Mucosa of descending colon (tissue), 3 donors: ENCODE data around the gene CARD19. TPM values are rescaled to one million over a fixed set of nuclear protein-coding genes. Genes with fewer than 3 reads are reported as not detected.
A peak's percentile ranks its signal among the peaks of the same experiment; 100 is the strongest.

Source experiments
- ATAC-seq: fragments of 200-7000 bp; cut with Tn5 transposase; one replicate; pipeline ENCODE4 v1.9.1; 2020; ENCODE audit warnings: mild to moderate bottlenecking, moderate library complexity
- DNase-seq, 3 donors: peaks; one replicate each; pipeline ENCODE4 v3.0.0-alpha.2; 2020
- H3K36me3 ChIP-seq: fragments of 200-600 bp; one replicate; pipeline ENCODE4 v1.8.0; 2021; ENCODE audit warnings: low read depth, mild to moderate bottlenecking
- H3K4me1 ChIP-seq: fragments of 200-600 bp; one replicate; pipeline ENCODE4 v1.8.0; 2021; ENCODE audit warnings: low read depth, mild to moderate bottlenecking
- H3K4me3 ChIP-seq: fragments of 200-600 bp; one replicate; pipeline ENCODE4 v1.8.0; 2021; ENCODE audit warnings: mild to moderate bottlenecking
- H3K9me3 ChIP-seq: fragments of 200-600 bp; one replicate; pipeline ENCODE4 v1.8.0; 2021; ENCODE audit warnings: mild to moderate bottlenecking
- intact Hi-C, 2 donors: fragments of 100-400 bp; cut with DNase I in 1 of 2; cut with micrococcal nuclease in 1 of 2; formaldehyde crosslinking; loops; one replicate each; pipeline versions ENCODE4 v1.11.0 to v1.11.1; 2022; cut with DNase I, micrococcal nuclease
- total RNA-seq, 3 donors: library from RNA; stranded (reverse); fragmentation: NEBNext Ultra II Directional in 2 of 3; extraction: Animal tissue kit (Norgen Biotek cat#: 25700) in 2 of 3; gene quantifications; one replicate each; pipeline versions ENCODE4 v1.2.1 to v1.2.4, GENCODE V29; 2021 to 2023
- TF ChIP-seq, protein P1 (sequence below): fragments of 200-600 bp; IDR thresholded peaks from one replicate; pipeline ENCODE4 v1.8.0; 2022; ENCODE audit warnings: antibody characterized with exemption, mild to moderate bottlenecking
- donor health status: DM: no; HTN: no; CAD: no; lungs with moderate emphysema.
- donor health status: DM: no; HTN: no; CAD: no.
- donor health status: DM: no; HTN: yes; CAD: no.

CARD19 gene
- total RNA-seq, 3 donors from 2014 or later, result 39.1 to 47.8 (median 44.2) TPM

GRCh38 chr9:93121316-93122241 lies 25.6 kb downstream of the CARD19 start:
- H3K36me3 ChIP-seq, result no peaks in the 10 kb centered on the region

GRCh38 chr9:93122721-93123221 lies 26.8 kb downstream of the CARD19 start:
- ATAC-seq (no peak), DNase-seq (peak in 2 of 3 donors; percentile 18 to 44)
- Histone ChIP-seq H3K4me3 (no peak overlapping the region), H3K4me1 (no peaks in the 10 kb centered on the region), H3K36me3 (no peaks in the 10 kb centered on the region), H3K9me3 (no peaks in the 10 kb centered on the region)
- intact Hi-C loops, result no loop called here
- TF ChIP-seq, protein P1, sequence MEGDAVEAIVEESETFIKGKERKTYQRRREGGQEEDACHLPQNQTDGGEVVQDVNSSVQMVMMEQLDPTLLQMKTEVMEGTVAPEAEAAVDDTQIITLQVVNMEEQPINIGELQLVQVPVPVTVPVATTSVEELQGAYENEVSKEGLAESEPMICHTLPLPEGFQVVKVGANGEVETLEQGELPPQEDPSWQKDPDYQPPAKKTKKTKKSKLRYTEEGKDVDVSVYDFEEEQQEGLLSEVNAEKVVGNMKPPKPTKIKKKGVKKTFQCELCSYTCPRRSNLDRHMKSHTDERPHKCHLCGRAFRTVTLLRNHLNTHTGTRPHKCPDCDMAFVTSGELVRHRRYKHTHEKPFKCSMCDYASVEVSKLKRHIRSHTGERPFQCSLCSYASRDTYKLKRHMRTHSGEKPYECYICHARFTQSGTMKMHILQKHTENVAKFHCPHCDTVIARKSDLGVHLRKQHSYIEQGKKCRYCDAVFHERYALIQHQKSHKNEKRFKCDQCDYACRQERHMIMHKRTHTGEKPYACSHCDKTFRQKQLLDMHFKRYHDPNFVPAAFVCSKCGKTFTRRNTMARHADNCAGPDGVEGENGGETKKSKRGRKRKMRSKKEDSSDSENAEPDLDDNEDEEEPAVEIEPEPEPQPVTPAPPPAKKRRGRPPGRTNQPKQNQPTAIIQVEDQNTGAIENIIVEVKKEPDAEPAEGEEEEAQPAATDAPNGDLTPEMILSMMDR, result no peak

More at GRCh38 chr9:93121316-93122241, 25.6 kb downstream of the CARD19 start:
- intact Hi-C loops, result no loop called here
- no peaks in the 10 kb centered on the region for H3K9me3 ChIP-seq
- ATAC-seq (no peak), DNase-seq (peak in 2 of 3 donors; percentile 21 to 46)
- H3K4me1 ChIP-seq, result no peaks in the 10 kb centered on the region
- TF ChIP-seq, protein P1, result no peak
- no peak overlapping the region for H3K4me3 ChIP-seq

DNA sequence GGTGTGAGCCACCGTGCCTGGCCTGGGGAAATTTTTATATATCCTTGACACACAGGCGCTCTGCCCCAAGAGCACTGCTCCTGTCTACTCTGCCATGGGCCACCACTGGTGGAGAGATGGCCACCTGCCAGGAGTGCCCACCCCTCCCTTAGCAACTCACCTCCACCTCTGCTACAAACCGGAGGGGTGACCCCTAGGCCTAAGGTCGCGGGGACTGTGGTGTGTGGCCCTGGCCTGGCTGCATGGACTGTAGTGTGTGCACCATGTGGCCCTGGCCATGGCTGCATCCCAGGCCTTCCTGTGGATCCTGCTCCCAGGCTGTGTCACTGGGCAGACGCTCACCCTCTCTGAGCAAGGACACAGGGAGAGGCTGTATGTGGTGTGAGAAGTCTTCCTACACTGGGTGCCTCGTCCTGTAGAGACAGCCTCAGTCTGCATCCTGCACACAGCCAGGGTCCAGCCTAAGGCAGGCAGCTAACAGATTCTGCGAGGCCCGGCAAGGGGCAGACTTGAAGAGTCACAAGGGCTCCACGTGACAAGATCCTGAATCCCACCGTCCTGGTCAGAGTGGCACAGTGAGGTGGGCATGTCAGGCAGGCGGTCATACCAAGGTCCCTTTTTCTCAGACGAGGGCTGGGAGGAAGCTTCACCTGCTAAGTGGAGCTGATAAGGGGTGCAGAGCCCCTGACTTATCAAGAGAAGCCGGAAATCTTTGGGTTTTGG lies 27.7 kb downstream of the CARD19 start:
- ATAC-seq (no peak), DNase-seq (peak in 2 of 3 donors; percentile 22 to 51)
- TF ChIP-seq, protein P1, result no peak
- H3K4me3 ChIP-seq, result no peak overlapping the region
- H3K36me3 ChIP-seq, result no peaks in the 10 kb centered on the region
- no peaks in the 10 kb centered on the region for H3K4me1 ChIP-seq
- intact Hi-C loops, result no loop called here
- no peaks in the 10 kb centered on the region for H3K9me3 ChIP-seq

- H3K4me3 ChIP-seq, result no peak overlapping the region
- no peaks in the 10 kb centered on the region for H3K36me3 ChIP-seq
- H3K9me3 ChIP-seq, result no peaks in the 10 kb centered on the region
- intact Hi-C loops, result no loop called here
- DNase-seq (peak in 2 of 3 donors; percentile 21 to 45), ATAC-seq (no peak)
- no peaks in the 10 kb centered on the region for H3K4me1 ChIP-seq
- TF ChIP-seq, protein P1, result no peak
These were observed 28.8 kb downstream of the CARD19 start for GRCh38 chr9:93124793-93125192.

- TF ChIP-seq, protein P1, result no peak
- Histone ChIP-seq H3K9me3 (no peaks in the 10 kb centered on the region), H3K4me3 (no peak overlapping the region), H3K36me3 (no peaks in the 10 kb centered on the region), H3K4me1 (no peaks in the 10 kb centered on the region)
- intact Hi-C loops, result no loop called here
- ATAC-seq (no peak), DNase-seq (peak in 2 of 3 donors; percentile 21)
These were observed 29.4 kb downstream of the CARD19 start for GRCh38 chr9:93125331-93125894.
